HL-60 (cell line): ENCODE results near the gene IMPDH1.

Experiments used
- POLR2AphosphoS5 ChIP-seq: IDR thresholded peaks from 2 replicates; pipeline ENCODE4 v1.6.1; 2012; ENCODE audit warnings: low read depth
- TF ChIP-seq, protein P1 (sequence below): IDR thresholded peaks from one replicate; pipeline ENCODE4 v1.5.1; 2011; ENCODE audit warnings: low read length, control low read depth, inconsistent platforms; ENCODE audit not compliant: insufficient read depth
- TF ChIP-seq, protein P2 (sequence below): IDR thresholded peaks from 2 replicates; pipeline ENCODE4 v1.6.1; 2012; ENCODE audit warnings: low read depth; ENCODE audit not compliant: insufficient replicate concordance

GRCh38 chr7:128370491-128370890, 39.3 kb downstream of the IMPDH1 start:
- TF ChIP-seq, protein P1, sequence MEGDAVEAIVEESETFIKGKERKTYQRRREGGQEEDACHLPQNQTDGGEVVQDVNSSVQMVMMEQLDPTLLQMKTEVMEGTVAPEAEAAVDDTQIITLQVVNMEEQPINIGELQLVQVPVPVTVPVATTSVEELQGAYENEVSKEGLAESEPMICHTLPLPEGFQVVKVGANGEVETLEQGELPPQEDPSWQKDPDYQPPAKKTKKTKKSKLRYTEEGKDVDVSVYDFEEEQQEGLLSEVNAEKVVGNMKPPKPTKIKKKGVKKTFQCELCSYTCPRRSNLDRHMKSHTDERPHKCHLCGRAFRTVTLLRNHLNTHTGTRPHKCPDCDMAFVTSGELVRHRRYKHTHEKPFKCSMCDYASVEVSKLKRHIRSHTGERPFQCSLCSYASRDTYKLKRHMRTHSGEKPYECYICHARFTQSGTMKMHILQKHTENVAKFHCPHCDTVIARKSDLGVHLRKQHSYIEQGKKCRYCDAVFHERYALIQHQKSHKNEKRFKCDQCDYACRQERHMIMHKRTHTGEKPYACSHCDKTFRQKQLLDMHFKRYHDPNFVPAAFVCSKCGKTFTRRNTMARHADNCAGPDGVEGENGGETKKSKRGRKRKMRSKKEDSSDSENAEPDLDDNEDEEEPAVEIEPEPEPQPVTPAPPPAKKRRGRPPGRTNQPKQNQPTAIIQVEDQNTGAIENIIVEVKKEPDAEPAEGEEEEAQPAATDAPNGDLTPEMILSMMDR, result no peak
- TF ChIP-seq, protein P2, sequence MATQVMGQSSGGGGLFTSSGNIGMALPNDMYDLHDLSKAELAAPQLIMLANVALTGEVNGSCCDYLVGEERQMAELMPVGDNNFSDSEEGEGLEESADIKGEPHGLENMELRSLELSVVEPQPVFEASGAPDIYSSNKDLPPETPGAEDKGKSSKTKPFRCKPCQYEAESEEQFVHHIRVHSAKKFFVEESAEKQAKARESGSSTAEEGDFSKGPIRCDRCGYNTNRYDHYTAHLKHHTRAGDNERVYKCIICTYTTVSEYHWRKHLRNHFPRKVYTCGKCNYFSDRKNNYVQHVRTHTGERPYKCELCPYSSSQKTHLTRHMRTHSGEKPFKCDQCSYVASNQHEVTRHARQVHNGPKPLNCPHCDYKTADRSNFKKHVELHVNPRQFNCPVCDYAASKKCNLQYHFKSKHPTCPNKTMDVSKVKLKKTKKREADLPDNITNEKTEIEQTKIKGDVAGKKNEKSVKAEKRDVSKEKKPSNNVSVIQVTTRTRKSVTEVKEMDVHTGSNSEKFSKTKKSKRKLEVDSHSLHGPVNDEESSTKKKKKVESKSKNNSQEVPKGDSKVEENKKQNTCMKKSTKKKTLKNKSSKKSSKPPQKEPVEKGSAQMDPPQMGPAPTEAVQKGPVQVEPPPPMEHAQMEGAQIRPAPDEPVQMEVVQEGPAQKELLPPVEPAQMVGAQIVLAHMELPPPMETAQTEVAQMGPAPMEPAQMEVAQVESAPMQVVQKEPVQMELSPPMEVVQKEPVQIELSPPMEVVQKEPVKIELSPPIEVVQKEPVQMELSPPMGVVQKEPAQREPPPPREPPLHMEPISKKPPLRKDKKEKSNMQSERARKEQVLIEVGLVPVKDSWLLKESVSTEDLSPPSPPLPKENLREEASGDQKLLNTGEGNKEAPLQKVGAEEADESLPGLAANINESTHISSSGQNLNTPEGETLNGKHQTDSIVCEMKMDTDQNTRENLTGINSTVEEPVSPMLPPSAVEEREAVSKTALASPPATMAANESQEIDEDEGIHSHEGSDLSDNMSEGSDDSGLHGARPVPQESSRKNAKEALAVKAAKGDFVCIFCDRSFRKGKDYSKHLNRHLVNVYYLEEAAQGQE, result no peak
- no peak for TF ChIP-seq POLR2AphosphoS5
